Epidermal melanocyte (primary cell): ENCODE measurements around the gene KRT81.
"Not testable (repeated sequence)": the region's sequence is repeated elsewhere in the genome, so short reads cannot be mapped to it uniquely, and the experiment has no call there.

Experiments used
- DNase-seq: peaks from one replicate; pipeline ENCODE4 v3.0.0; 2011; ENCODE audit warnings: low spot score; ENCODE audit not compliant: insufficient read length

The KRT81 gene

GRCh38 chr12:52254180-52254964 is 37.0 kb downstream of the KRT81 start:
- no peak for DNase-seq

- DNase-seq: no peak
These were observed 37.7 kb downstream of the KRT81 start for GRCh38 chr12:52253391-52254179.

GRCh38 chr12:52252728-52253343 is 38.5 kb downstream of the KRT81 start:
- no peak for DNase-seq

- DNase-seq: not testable (repeated sequence)
These were observed 39.1 kb downstream of the KRT81 start for GRCh38 chr12:52252175-52252615.

GRCh38 chr12:52251367-52252051 is 39.8 kb downstream of the KRT81 start:
- DNase-seq: no peak

- DNase-seq: no peak
These were observed 41.0 kb downstream of the KRT81 start for GRCh38 chr12:52250048-52250990.

- no peak for DNase-seq
These were observed 41.8 kb downstream of the KRT81 start for GRCh38 chr12:52249511-52250047.

- DNase-seq: no peak
These were observed 42.5 kb downstream of the KRT81 start for GRCh38 chr12:52248541-52249461.

GRCh38 chr12:52247622-52248540 is 43.5 kb downstream of the KRT81 start:
- DNase-seq: no peak

GRCh38 chr12:52246720-52247621 is 44.4 kb downstream of the KRT81 start:
- DNase-seq: no peak

- no peak for DNase-seq
These were observed 45.3 kb downstream of the KRT81 start for GRCh38 chr12:52245962-52246569.

- no peak for DNase-seq
These were observed 45.9 kb downstream of the KRT81 start for GRCh38 chr12:52245259-52245961.

GRCh38 chr12:52244615-52244994 is 46.7 kb downstream of the KRT81 start:
- no peak for DNase-seq

- DNase-seq: peak; percentile 75
These were observed 47.3 kb downstream of the KRT81 start for GRCh38 chr12:52243856-52244614.

- no peak for DNase-seq
These were observed 48.0 kb downstream of the KRT81 start for GRCh38 chr12:52243259-52243855.
